Vagina (tissue), 2 donors: ENCODE data around the gene KDM4C. TPM values are rescaled to one million over a fixed set of nuclear protein-coding genes. Genes with fewer than 3 reads are reported as not detected.

Experiments used
- DNase-seq, 2 donors: peaks; one replicate each; pipeline ENCODE4 v3.0.0-alpha.2; 2017; ENCODE audit errors: extremely low spot score in 2 of 2
- H3K27ac ChIP-seq: fragments of 200-600 bp; sonication (generic); one replicate; pipeline ENCODE4 v1.5.1; 2019
- H3K27me3 ChIP-seq: fragments of 200-600 bp; sonication (generic); one replicate; pipeline ENCODE4 v1.5.1; 2019
- H3K36me3 ChIP-seq, 2 donors: fragments of 200-600 bp; sonication (generic); one replicate each; pipeline ENCODE4 v1.5.1; 2017 to 2019
- H3K4me1 ChIP-seq: fragments of 200-600 bp; sonication (generic); one replicate; pipeline ENCODE4 v1.5.1; 2019
- H3K4me3 ChIP-seq, 2 donors: fragments of 200-600 bp; sonication (generic); 1 replicate in 1 of 2; 2 replicates in 1 of 2; pipeline ENCODE4 v1.5.1; 2016 to 2019
- H3K9me3 ChIP-seq: fragments of 200-600 bp; sonication (generic); one replicate; pipeline ENCODE4 v1.5.1; 2019
- POLR2A ChIP-seq, 2 donors: fragments of 450-650 bp; IDR thresholded peaks; one replicate each; pipeline ENCODE4 v1.6.1; 2017; ENCODE audit warnings: antibody characterized with exemption in 2 of 2, mild to moderate bottlenecking in 2 of 2, moderate library complexity in 2 of 2
- POLR2AphosphoS5 ChIP-seq, 2 donors: sonication (generic); formaldehyde crosslinking; IDR thresholded peaks; one replicate each; pipeline ENCODE4 v1.9.0; 2017; ENCODE audit warnings: antibody characterized with exemption in 2 of 2, mild to moderate bottlenecking in 2 of 2, low read depth in 1 of 2; ENCODE audit not compliant: insufficient read depth in 1 of 2
- intact Hi-C: fragments of 100-400 bp; cut with DNase I; formaldehyde crosslinking; loops from one replicate; pipeline ENCODE4 v1.15.1; 2023
- total RNA-seq: library from RNA; depleted of rRNA; stranded (reverse); fragments of >200 nt; gene quantifications from one replicate; pipeline ENCODE4 v1.2.3, GENCODE V29; 2016
- TF ChIP-seq, protein P1 (sequence below), 3 experiments: fragments of 450-650 bp in 2 of 3; fragments of 200-600 bp in 1 of 3; sonication (generic) in 1 of 3; IDR thresholded peaks; one replicate each; pipeline ENCODE4 v1.5.1; 2017 to 2019; ENCODE audit warnings: antibody characterized with exemption in 3 of 3, mild to moderate bottlenecking in 2 of 3, moderate library complexity in 2 of 3

The KDM4C gene
- total RNA-seq, 1 donor from 2014 or later: 35.6 TPM

GRCh38 chr9:6936103-6936502 is 178.3 kb downstream of the KDM4C start:
- Histone ChIP-seq H3K36me3 (no peaks in the 10 kb centered on the region), H3K27me3 (no peaks in the 10 kb centered on the region), H3K4me3 (no peak overlapping the region), H3K4me1 (peaks cover 29% of the 10 kb centered on the region), H3K27ac (no peak overlapping the region), H3K9me3 (no peaks in the 10 kb centered on the region)
- TF ChIP-seq, protein P1, sequence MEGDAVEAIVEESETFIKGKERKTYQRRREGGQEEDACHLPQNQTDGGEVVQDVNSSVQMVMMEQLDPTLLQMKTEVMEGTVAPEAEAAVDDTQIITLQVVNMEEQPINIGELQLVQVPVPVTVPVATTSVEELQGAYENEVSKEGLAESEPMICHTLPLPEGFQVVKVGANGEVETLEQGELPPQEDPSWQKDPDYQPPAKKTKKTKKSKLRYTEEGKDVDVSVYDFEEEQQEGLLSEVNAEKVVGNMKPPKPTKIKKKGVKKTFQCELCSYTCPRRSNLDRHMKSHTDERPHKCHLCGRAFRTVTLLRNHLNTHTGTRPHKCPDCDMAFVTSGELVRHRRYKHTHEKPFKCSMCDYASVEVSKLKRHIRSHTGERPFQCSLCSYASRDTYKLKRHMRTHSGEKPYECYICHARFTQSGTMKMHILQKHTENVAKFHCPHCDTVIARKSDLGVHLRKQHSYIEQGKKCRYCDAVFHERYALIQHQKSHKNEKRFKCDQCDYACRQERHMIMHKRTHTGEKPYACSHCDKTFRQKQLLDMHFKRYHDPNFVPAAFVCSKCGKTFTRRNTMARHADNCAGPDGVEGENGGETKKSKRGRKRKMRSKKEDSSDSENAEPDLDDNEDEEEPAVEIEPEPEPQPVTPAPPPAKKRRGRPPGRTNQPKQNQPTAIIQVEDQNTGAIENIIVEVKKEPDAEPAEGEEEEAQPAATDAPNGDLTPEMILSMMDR (IDR thresholded peaks at IDR 0.05): no peak
- TF ChIP-seq POLR2AphosphoS5 (IDR thresholded peaks at IDR 0.05; ENCODE audit: insufficient read depth in 1 of 2, low read depth in 1 of 2) (no peak), POLR2A (IDR thresholded peaks at IDR 0.05) (no peak)
- DNase-seq: no peak
- intact Hi-C loops: no loop called here

GRCh38 chr9:6937209-6937608 is 179.4 kb downstream of the KDM4C start:
- Histone ChIP-seq H3K4me1 (peaks cover 23% of the 10 kb centered on the region), H3K36me3 (no peaks in the 10 kb centered on the region), H3K27me3 (no peaks in the 10 kb centered on the region), H3K9me3 (no peaks in the 10 kb centered on the region), H3K4me3 (no peak overlapping the region), H3K27ac (no peak overlapping the region)
- DNase-seq: no peak
- intact Hi-C loops: no loop called here
- TF ChIP-seq, protein P1 (IDR thresholded peaks at IDR 0.05): no peak
- no peak for TF ChIP-seq POLR2AphosphoS5 (IDR thresholded peaks at IDR 0.05; ENCODE audit: insufficient read depth in 1 of 2, low read depth in 1 of 2)
- TF ChIP-seq POLR2A (IDR thresholded peaks at IDR 0.05): no peak

DNA sequence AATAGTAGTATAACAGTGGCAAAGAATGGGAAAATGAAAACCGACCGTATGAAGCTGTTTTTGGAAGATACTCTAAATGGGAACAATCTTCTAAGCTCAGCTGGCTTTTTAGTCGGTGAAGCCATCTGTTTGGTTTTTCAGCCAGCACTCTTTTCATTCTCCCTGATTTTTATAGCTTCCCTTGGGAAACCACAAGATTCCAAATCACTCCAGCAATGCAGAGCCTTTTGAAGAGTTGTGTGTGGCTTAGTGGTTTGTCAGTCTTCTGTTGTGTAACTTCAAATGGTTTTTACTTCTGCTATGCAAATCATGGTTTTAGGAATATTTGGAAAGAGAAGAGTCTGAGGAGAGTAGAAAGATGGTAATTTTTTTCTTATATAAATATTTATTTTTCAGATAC is 180.7 kb downstream of the KDM4C start:
- intact Hi-C loops: no loop called here
- no peaks in the 10 kb centered on the region for H3K9me3 ChIP-seq
- H3K4me1 ChIP-seq: peaks cover 18% of the 10 kb centered on the region
- H3K36me3 ChIP-seq: no peaks in the 10 kb centered on the region
- no peak overlapping the region for H3K27ac ChIP-seq
- H3K27me3 ChIP-seq: no peaks in the 10 kb centered on the region
- no peak for TF ChIP-seq POLR2A (IDR thresholded peaks at IDR 0.05)
- TF ChIP-seq, protein P1 (IDR thresholded peaks at IDR 0.05): no peak
- peak in 1 of 2 donors; percentile 19 for TF ChIP-seq POLR2AphosphoS5 (IDR thresholded peaks at IDR 0.05; ENCODE audit: insufficient read depth in 1 of 2, low read depth in 1 of 2)
- DNase-seq: no peak
- H3K4me3 ChIP-seq: no peak overlapping the region

DNA sequence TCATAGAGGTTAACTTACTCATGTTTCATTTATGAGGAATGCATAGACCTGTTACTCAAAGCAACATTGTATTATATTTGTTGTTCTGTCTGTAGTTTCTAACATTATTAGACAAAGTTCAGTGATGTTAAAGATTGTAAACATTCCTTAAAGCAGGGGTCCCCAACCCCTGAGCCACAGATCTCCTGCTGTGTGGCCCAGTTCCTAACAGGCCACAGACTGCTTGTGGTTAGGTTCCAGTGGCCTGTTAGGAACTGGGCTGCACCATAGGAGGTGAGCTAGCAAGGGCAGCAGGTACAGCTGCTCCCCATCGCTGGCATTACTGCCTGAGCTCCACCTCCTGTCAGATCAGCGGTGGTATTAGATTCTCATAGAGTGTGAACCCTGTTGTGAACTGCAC is 181.1 kb downstream of the KDM4C start:
- Histone ChIP-seq H3K4me3 (no peak overlapping the region), H3K36me3 (no peaks in the 10 kb centered on the region), H3K9me3 (no peaks in the 10 kb centered on the region), H3K27ac (no peak overlapping the region), H3K4me1 (peaks cover 22% of the 10 kb centered on the region), H3K27me3 (no peaks in the 10 kb centered on the region)
- DNase-seq: no peak
- intact Hi-C loops: no loop called here
- TF ChIP-seq POLR2AphosphoS5 (IDR thresholded peaks at IDR 0.05; ENCODE audit: insufficient read depth in 1 of 2, low read depth in 1 of 2): no peak
- TF ChIP-seq, protein P1 (IDR thresholded peaks at IDR 0.05): no peak
- TF ChIP-seq POLR2A (IDR thresholded peaks at IDR 0.05): no peak

- H3K36me3 ChIP-seq: no peaks in the 10 kb centered on the region
- intact Hi-C loops: loop anchor here (10.0 kb wide), 1 partner anchor 1497 kb away; no protein-coding TSS in a partner anchor
Observed at GRCh38 chr9:6941501-6941900, 183.7 kb downstream of the KDM4C start.

More at GRCh38 chr9:6941501-6941900, 183.7 kb downstream of the KDM4C start:
- no peak overlapping the region for H3K27ac ChIP-seq
- DNase-seq: no peak
- no peak for TF ChIP-seq POLR2A (IDR thresholded peaks at IDR 0.05)
- TF ChIP-seq, protein P1 (IDR thresholded peaks at IDR 0.05): no peak
- TF ChIP-seq POLR2AphosphoS5 (IDR thresholded peaks at IDR 0.05; ENCODE audit: insufficient read depth in 1 of 2, low read depth in 1 of 2): no peak
- peaks cover 34% of the 10 kb centered on the region for H3K4me1 ChIP-seq
- H3K27me3 ChIP-seq: no peaks in the 10 kb centered on the region
- H3K9me3 ChIP-seq: no peaks in the 10 kb centered on the region
- no peak overlapping the region for H3K4me3 ChIP-seq
